Measurements from ENCODE around the gene LIG1. TPM values are rescaled to one million over a fixed set of nuclear protein-coding genes. Genes with fewer than 3 reads are reported as not detected.
A peak's percentile ranks its signal among the peaks of the same experiment; 100 is the strongest.

The LIG1 gene
- total and polyA plus RNA-seq, 9 of the 15 experiments (the other 6 are each of a cell fraction or from before 2014, with no cell fraction given) = 9.6 to 114 (median 71.1) TPM

GRCh38 chr19:48169939-48170803 is at the start of gene LIG1, which contains the start of gene ZSWIM9 (continued):
- TF ChIP-seq ZNF766 (CRISPR knock-in tag; conservative IDR thresholded peaks at IDR 0.05) (peak; percentile 97), SRSF1 (IDR thresholded peaks at IDR 0.05; ENCODE audit: low read depth, low read length) (no peak), ELF2 (CRISPR knock-in tag; IDR thresholded peaks at IDR 0.05) (no peak), ZNF384 (IDR thresholded peaks at IDR 0.05; ENCODE audit: low read depth, low read length) (no peak), HEY1 (CRISPR knock-in tag; IDR thresholded peaks at IDR 0.05; ENCODE audit: borderline replicate concordance) (no peak), ZBTB26 (CRISPR knock-in tag; IDR thresholded peaks at IDR 0.05) (no peak), DDX20 (tag; IDR thresholded peaks at IDR 0.05; ENCODE audit: low read depth) (no peak), ZNF121 (CRISPR knock-in tag; conservative IDR thresholded peaks at IDR 0.05) (no peak), ARNT (IDR thresholded peaks at IDR 0.05) (peak in 1 of 2 experiments; percentile 91; a peak in 2 of 4 replicates), STAG1 (CRISPR knock-in tag; IDR thresholded peaks at IDR 0.05; ENCODE audit: borderline replicate concordance) (no peak), TCF7 (IDR thresholded peaks at IDR 0.05; ENCODE audit: borderline replicate concordance) (no peak), ZNF592 (IDR thresholded peaks at IDR 0.05) (peak; percentile 95), ELK1 (CRISPR knock-in tag; IDR thresholded peaks at IDR 0.05) (no peak), MECOM (CRISPR knock-in tag; IDR thresholded peaks at IDR 0.05) (no peak), TCFL5 (CRISPR knock-in tag; conservative IDR thresholded peaks at IDR 0.05) (no peak), SETDB1 (IDR thresholded peaks at IDR 0.05; ENCODE audit: low read length) (no peak), RFX1 (IDR thresholded peaks at IDR 0.05) (peak; percentile 78), KLF10 (CRISPR knock-in tag; IDR thresholded peaks at IDR 0.05) (no peak), RBM14 (IDR thresholded peaks at IDR 0.05; ENCODE audit: borderline replicate concordance, insufficient read depth, low read depth, low read length) (no peak), PHF21A (IDR thresholded peaks at IDR 0.05; ENCODE audit: borderline replicate concordance, low read depth) (no peak), SMARCB1 (IDR thresholded peaks at IDR 0.05; ENCODE audit: insufficient read length, low read depth) (no peak), CBX5 (IDR thresholded peaks at IDR 0.05; ENCODE audit: borderline replicate concordance, low read depth) (no peak)

Measured in K562 (cell line).